Smooth muscle cell (in vitro differentiated cells): ENCODE results near the gene MXRA8. TPM values are rescaled to one million over a fixed set of nuclear protein-coding genes. Genes with fewer than 3 reads are reported as not detected.

Source experiments
- DNase-seq: peaks from one replicate; lab custom pipeline; 2025; ENCODE audit not compliant: unreplicated experiment; lab: John Stamatoyannopoulos, UW
- H2AFZ ChIP-seq: fragments of 200-600 bp; sonication (generic); 2 replicates; pipeline ENCODE4 v1.6.0; 2016; ENCODE audit warnings: antibody characterized with exemption, low read depth, mild to moderate bottlenecking
- H3F3A ChIP-seq: fragments of 200-600 bp; sonication (generic); 2 replicates; pipeline ENCODE4 v1.6.0; 2017; ENCODE audit warnings: antibody characterized with exemption, low read depth
- H3K27ac ChIP-seq: fragments of 200-600 bp; sonication (generic); 2 replicates; pipeline ENCODE4 v1.5.1; 2016; ENCODE audit warnings: low read depth, mild to moderate bottlenecking
- H3K27me3 ChIP-seq: fragments of 200-600 bp; sonication (generic); 2 replicates; pipeline ENCODE4 v1.6.1; 2016; ENCODE audit warnings: low read depth, mild to moderate bottlenecking
- H3K36me3 ChIP-seq: fragments of 200-600 bp; sonication (generic); 2 replicates; pipeline ENCODE4 v1.5.1; 2016; ENCODE audit warnings: low read depth
- H3K4me1 ChIP-seq: fragments of 200-600 bp; sonication (generic); 2 replicates; pipeline ENCODE4 v1.5.1; 2016; ENCODE audit warnings: low read depth
- H3K4me2 ChIP-seq: fragments of 200-600 bp; sonication (generic); 2 replicates; pipeline ENCODE4 v1.6.0; 2016; ENCODE audit warnings: mild to moderate bottlenecking
- H3K4me3 ChIP-seq: fragments of 200-600 bp; sonication (generic); 2 replicates; pipeline ENCODE4 v1.5.1; 2016; ENCODE audit warnings: mild to moderate bottlenecking
- H3K79me2 ChIP-seq: fragments of 200-600 bp; sonication (generic); 2 replicates; pipeline ENCODE4 v1.6.0; 2016; ENCODE audit warnings: low read depth, mild to moderate bottlenecking
- H3K9ac ChIP-seq: fragments of 200-600 bp; sonication (generic); 2 replicates; pipeline ENCODE4 v1.6.0; 2016; ENCODE audit warnings: low read depth
- H3K9me3 ChIP-seq: fragments of 200-600 bp; sonication (generic); replicated peaks from 2 replicates; pipeline ENCODE4 v1.5.1; 2016; ENCODE audit warnings: low read depth
- H4K20me1 ChIP-seq: fragments of 200-600 bp; sonication (generic); 2 replicates; pipeline ENCODE4 v1.6.0; 2016; ENCODE audit warnings: low read depth
- CTCF ChIP-seq: fragments of 200-600 bp; sonication (generic); IDR thresholded peaks from 2 replicates; pipeline ENCODE4 v1.5.1; 2017; ENCODE audit warnings: borderline replicate concordance, mild to moderate bottlenecking, antibody characterized with exemption; ENCODE audit not compliant: insufficient read depth, poor library complexity, severe bottlenecking
- WGBS: methylation state at CpG from one replicate; pipeline ENCODE4 v1.1.7; 2016; ENCODE audit warnings: low lambda C conversion rate; 5-methylcytosine and 5-hydroxymethylcytosine counted together
- microRNA-seq: library from miRNA; unstranded; fragments of <30 nt; microRNA quantifications from one replicate; pipeline ENCODE4, GENCODE V29; 2016; ENCODE audit warnings: borderline number of aligned reads
- polyA plus RNA-seq: library from polyadenylated mRNA; unstranded; fragments of >200 nt; fragmentation: Nextera tagmentation; extraction: Ambion mirVana; gene quantifications from 2 replicates; pipeline ENCODE4 v1.2.1, GENCODE V29; 2016
- total RNA-seq: library from RNA; depleted of rRNA; stranded (reverse); fragments of >200 nt; gene quantifications from 2 replicates; pipeline ENCODE4 v1.2.3, GENCODE V29; 2014

MXRA8 gene
- total and polyA plus RNA-seq, 2 experiments from 2014 or later: 266 to 597 TPM

DNA sequence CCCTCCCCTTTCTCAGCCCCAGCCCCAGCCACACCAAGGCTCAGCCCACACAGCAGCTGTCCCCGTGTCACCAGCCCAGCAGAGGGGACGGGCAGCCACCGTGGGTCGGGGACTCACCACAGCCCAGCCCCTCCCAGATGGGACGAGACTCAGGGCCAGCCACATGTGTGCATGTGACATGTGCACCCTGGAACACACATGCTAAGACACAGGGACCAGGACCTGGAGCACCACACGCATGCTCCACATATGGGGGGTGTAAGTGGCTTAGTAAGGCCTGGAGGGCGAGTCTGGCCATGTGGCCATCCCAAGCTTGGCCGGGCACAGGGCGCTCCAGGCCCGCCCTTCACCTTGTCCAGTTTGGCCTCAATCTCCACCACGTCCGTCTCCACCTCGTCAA is 54.6 kb downstream of the MXRA8 start:
- Histone ChIP-seq H3K27me3 (no peaks in the 10 kb centered on the region), H3K4me1 (peaks cover 27% of the 10 kb centered on the region), H3K9ac (no peak overlapping the region), H3K27ac (peak overlapping the region; percentile 75), H3K4me3 (no peak overlapping the region), H2AFZ (no peak overlapping the region), H3K4me2 (peak overlapping the region; percentile 99), H3K79me2 (peaks cover 32% of the 10 kb centered on the region), H4K20me1 (peaks cover 83% of the 10 kb centered on the region), H3F3A (no peaks in the 10 kb centered on the region), H3K9me3 (no peaks in the 10 kb centered on the region), H3K36me3 (no peaks in the 10 kb centered on the region)
- no peak for TF ChIP-seq CTCF
- 89% methylated on average over 13 of the region's 13 CpGs for WGBS
- DNase-seq: no peak

DNA sequence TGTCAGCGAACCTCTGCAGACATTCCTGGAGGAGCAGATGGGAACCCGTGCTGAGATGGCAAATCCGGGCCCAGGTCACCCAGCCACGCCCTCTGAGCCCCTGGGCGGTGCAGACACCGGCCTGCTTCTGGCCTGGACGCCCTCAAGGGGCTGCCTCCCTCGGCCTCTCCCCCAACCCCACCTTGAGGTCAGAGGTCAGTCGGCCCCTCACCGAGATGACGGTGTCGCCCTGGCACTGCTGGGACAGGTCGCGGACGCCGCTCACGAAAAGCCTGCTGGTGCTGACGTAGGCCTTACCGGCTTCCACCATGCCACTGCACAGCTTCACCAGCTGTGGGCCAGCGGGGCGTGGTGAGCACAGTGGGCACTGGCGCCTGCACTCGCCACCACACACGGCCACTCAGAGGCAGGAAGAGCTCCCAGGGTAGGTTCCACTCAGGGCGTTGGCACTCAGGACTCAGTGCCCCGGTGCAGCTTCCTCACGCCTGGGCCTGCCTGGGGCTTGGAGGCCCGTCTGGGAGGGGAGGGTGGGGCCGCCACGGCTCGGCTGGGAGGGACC is 55.3 kb downstream of the MXRA8 start:
- Histone ChIP-seq H4K20me1 (peaks cover 87% of the 10 kb centered on the region), H3K4me1 (peaks cover 27% of the 10 kb centered on the region), H3K4me2 (no peak overlapping the region), H3K9me3 (no peaks in the 10 kb centered on the region), H3K9ac (no peak overlapping the region), H3K27me3 (no peaks in the 10 kb centered on the region), H3K79me2 (peaks cover 32% of the 10 kb centered on the region), H3K4me3 (no peak overlapping the region), H2AFZ (no peak overlapping the region), H3F3A (no peaks in the 10 kb centered on the region), H3K36me3 (no peaks in the 10 kb centered on the region), H3K27ac (no peak overlapping the region)
- TF ChIP-seq CTCF: no peak
- 86% methylated on average over 30 of the region's 31 CpGs for WGBS
- DNase-seq: no peak

Small RNA genes lying within 50 kb of the gene (microRNA-seq; reads per million reads assigned to microRNA genes)
- gene MIR6727: 1.8 reads per million
- gene MIR6808: not detected

Other genes with a start within 250 kb of the MXRA8 start
- gene C1orf159, start 242.5 kb downstream of the MXRA8 start, total RNA-seq: 9.3 and 24.5 TPM in 2 replicates
- 20.2 and 27.1 TPM in 2 replicates for gene C1orf159, start 242.5 kb downstream of the MXRA8 start, polyA plus RNA-seq
- gene TTLL10, start 184.7 kb downstream of the MXRA8 start, total RNA-seq: not detected in 2 replicates
- gene TTLL10, start 184.7 kb downstream of the MXRA8 start, polyA plus RNA-seq: 0.45 TPM in 1 of 2 replicates, not detected in the other
- 1.9 and 4.8 TPM in 2 replicates for gene TNFRSF18, start 152.0 kb downstream of the MXRA8 start, total RNA-seq
- 12.2 and 15.8 TPM in 2 replicates for gene TNFRSF18, start 152.0 kb downstream of the MXRA8 start, polyA plus RNA-seq
- gene TNFRSF4, start 144.4 kb downstream of the MXRA8 start, total RNA-seq: 0.54 TPM in 1 of 2 replicates, not detected in the other
- gene TNFRSF4, start 144.4 kb downstream of the MXRA8 start, polyA plus RNA-seq: 0.79 TPM in 1 of 2 replicates, not detected in the other
- gene SDF4, start 126.6 kb downstream of the MXRA8 start, total RNA-seq: 75.0 and 94.9 TPM in 2 replicates
- 263 TPM in 2 replicates for gene SDF4, start 126.6 kb downstream of the MXRA8 start, polyA plus RNA-seq
- gene B3GALT6, start 126.3 kb downstream of the MXRA8 start, total RNA-seq: 12.9 and 15.0 TPM in 2 replicates
- 33.2 and 39.3 TPM in 2 replicates for gene B3GALT6, start 126.3 kb downstream of the MXRA8 start, polyA plus RNA-seq
- 1.8 and 1.9 TPM in 2 replicates for gene C1QTNF12, start 111.8 kb downstream of the MXRA8 start, total RNA-seq
- gene C1QTNF12, start 111.8 kb downstream of the MXRA8 start, polyA plus RNA-seq: 5.4 and 12.3 TPM in 2 replicates
- 20.5 and 30.2 TPM in 2 replicates for gene UBE2J2, start 84.7 kb downstream of the MXRA8 start, total RNA-seq
- 72.9 and 84.0 TPM in 2 replicates for gene UBE2J2, start 84.7 kb downstream of the MXRA8 start, polyA plus RNA-seq
- 2.0 and 6.7 TPM in 2 replicates for gene SCNN1D, start 78.1 kb downstream of the MXRA8 start, total RNA-seq
- 5.0 and 6.9 TPM in 2 replicates for gene SCNN1D, start 78.1 kb downstream of the MXRA8 start, polyA plus RNA-seq
- 29.9 and 33.7 TPM in 2 replicates for gene ACAP3, start 50.6 kb downstream of the MXRA8 start, total RNA-seq
- gene ACAP3, start 50.6 kb downstream of the MXRA8 start, polyA plus RNA-seq: 63.9 and 72.6 TPM in 2 replicates
- 16.7 and 23.6 TPM in 2 replicates for gene PUSL1, start 50.0 kb downstream of the MXRA8 start, total RNA-seq
- gene PUSL1, start 50.0 kb downstream of the MXRA8 start, polyA plus RNA-seq: 31.4 and 34.1 TPM in 2 replicates
- 48.5 and 49.3 TPM in 2 replicates for gene INTS11, start 33.9 kb downstream of the MXRA8 start, total RNA-seq
- 63.1 and 82.1 TPM in 2 replicates for gene INTS11, start 33.9 kb downstream of the MXRA8 start, polyA plus RNA-seq
- gene CPTP, start 33.8 kb downstream of the MXRA8 start, total RNA-seq: 13.8 and 16.2 TPM in 2 replicates
- gene CPTP, start 33.8 kb downstream of the MXRA8 start, polyA plus RNA-seq: 32.5 and 34.3 TPM in 2 replicates
- 0.18 and 0.36 TPM in 2 replicates for gene TAS1R3, start 27.3 kb downstream of the MXRA8 start, total RNA-seq
- gene TAS1R3, start 27.3 kb downstream of the MXRA8 start, polyA plus RNA-seq: 0.39 and 0.79 TPM in 2 replicates
- 28.5 and 37.8 TPM in 2 replicates for gene DVL1, start 9.1 kb downstream of the MXRA8 start, total RNA-seq
- gene DVL1, start 9.1 kb downstream of the MXRA8 start, polyA plus RNA-seq: 28.7 and 43.5 TPM in 2 replicates
- 60.1 and 81.8 TPM in 2 replicates for gene AURKAIP1, start 16.7 kb upstream of the MXRA8 start, total RNA-seq
- 214 and 245 TPM in 2 replicates for gene AURKAIP1, start 16.7 kb upstream of the MXRA8 start, polyA plus RNA-seq
- gene CCNL2, start 40.8 kb upstream of the MXRA8 start, total RNA-seq: 172 and 180 TPM in 2 replicates
- 144 and 226 TPM in 2 replicates for gene CCNL2, start 40.8 kb upstream of the MXRA8 start, polyA plus RNA-seq
- gene MRPL20, start 48.7 kb upstream of the MXRA8 start, total RNA-seq: 99.0 and 99.6 TPM in 2 replicates
- gene MRPL20, start 48.7 kb upstream of the MXRA8 start, polyA plus RNA-seq: 147 and 161 TPM in 2 replicates
- 5.3 and 10.1 TPM in 2 replicates for gene ANKRD65, start 62.7 kb upstream of the MXRA8 start, total RNA-seq
- gene ANKRD65, start 62.7 kb upstream of the MXRA8 start, polyA plus RNA-seq: 6.1 and 30.1 TPM in 2 replicates
- 25.1 and 29.5 TPM in 2 replicates for gene VWA1, start 77.1 kb upstream of the MXRA8 start, total RNA-seq
- gene VWA1, start 77.1 kb upstream of the MXRA8 start, polyA plus RNA-seq: 79.2 and 156 TPM in 2 replicates
- gene ATAD3C, start 91.1 kb upstream of the MXRA8 start, total RNA-seq: 0.09 and 0.40 TPM in 2 replicates
- 0.86 and 2.6 TPM in 2 replicates for gene ATAD3C, start 91.1 kb upstream of the MXRA8 start, polyA plus RNA-seq
- 6.7 and 8.6 TPM in 2 replicates for gene ATAD3B, start 113.2 kb upstream of the MXRA8 start, total RNA-seq
- 20.2 and 27.4 TPM in 2 replicates for gene ATAD3B, start 113.2 kb upstream of the MXRA8 start, polyA plus RNA-seq
- gene ATAD3A, start 153.6 kb upstream of the MXRA8 start, total RNA-seq: 14.3 and 16.0 TPM in 2 replicates
- gene ATAD3A, start 153.6 kb upstream of the MXRA8 start, polyA plus RNA-seq: 58.0 and 68.7 TPM in 2 replicates
- 1.9 and 12.2 TPM in 2 replicates for gene TMEM240, start 182.1 kb upstream of the MXRA8 start, total RNA-seq
- gene TMEM240, start 182.1 kb upstream of the MXRA8 start, polyA plus RNA-seq: 2.7 and 4.0 TPM in 2 replicates
- gene SSU72, start 216.3 kb upstream of the MXRA8 start, total RNA-seq: 77.3 and 116 TPM in 2 replicates
- gene SSU72, start 216.3 kb upstream of the MXRA8 start, polyA plus RNA-seq: 223 and 231 TPM in 2 replicates
- 3.3 and 9.1 TPM in 2 replicates for gene FNDC10, start 241.6 kb upstream of the MXRA8 start, total RNA-seq
- gene FNDC10, start 241.6 kb upstream of the MXRA8 start, polyA plus RNA-seq: 14.2 and 22.5 TPM in 2 replicates